Loucy (cell line): Measurements from ENCODE around the gene DNLZ.

Experiments used
- H2AFZ ChIP-seq: fragments of 200-600 bp; sonication (generic); 2 replicates; pipeline ENCODE4 v1.6.0; 2016; ENCODE audit warnings: antibody characterized with exemption, mild to moderate bottlenecking, low read length, moderate library complexity
- H3F3A ChIP-seq: fragments of 200-600 bp; 2 replicates; pipeline ENCODE4 v1.6.0; 2016; ENCODE audit warnings: antibody characterized with exemption, low read depth, mild to moderate bottlenecking
- H3K27me3 ChIP-seq: fragments of 200-600 bp; sonication (generic); 2 replicates; pipeline ENCODE4 v1.6.1; 2014; ENCODE audit warnings: low read length, mild to moderate bottlenecking; ENCODE audit not compliant: insufficient read depth, poor library complexity, severe bottlenecking
- H3K36me3 ChIP-seq: fragments of 200-600 bp; sonication (generic); 2 replicates; pipeline ENCODE4 v1.6.1; 2016; ENCODE audit warnings: low read length; ENCODE audit not compliant: insufficient read depth
- H3K4me1 ChIP-seq: fragments of 200-600 bp; sonication (generic); 2 replicates; pipeline ENCODE4 v1.5.1; 2014; ENCODE audit warnings: low read length, mild to moderate bottlenecking; ENCODE audit not compliant: insufficient read depth, poor library complexity, severe bottlenecking
- H3K4me2 ChIP-seq: fragments of 200-600 bp; sonication (generic); 2 replicates; pipeline ENCODE4 v1.6.0; 2014; ENCODE audit warnings: antibody characterized with exemption, low read length, low read depth, mild to moderate bottlenecking; ENCODE audit not compliant: poor library complexity, severe bottlenecking
- H3K4me3 ChIP-seq: fragments of 200-600 bp; sonication (generic); 2 replicates; pipeline ENCODE4 v1.5.1; 2014; ENCODE audit warnings: low read length, mild to moderate bottlenecking, mixed read lengths; ENCODE audit not compliant: poor library complexity, severe bottlenecking
- H3K79me2 ChIP-seq: fragments of 200-600 bp; sonication (generic); 2 replicates; pipeline ENCODE4 v1.6.1; 2014; ENCODE audit warnings: low read length; ENCODE audit not compliant: insufficient read depth
- H3K9ac ChIP-seq: fragments of 200-600 bp; sonication (generic); 2 replicates; pipeline ENCODE4 v1.6.0; 2014; ENCODE audit warnings: mild to moderate bottlenecking, low read depth, low read length, moderate library complexity; ENCODE audit not compliant: poor library complexity, severe bottlenecking
- H3K9me2 ChIP-seq: fragments of 200-600 bp; sonication (generic); replicated peaks from 2 replicates; pipeline ENCODE4 v1.6.1; 2016; ENCODE audit warnings: low read depth, low read length, mixed read lengths
- H3K9me3 ChIP-seq: fragments of 200-600 bp; sonication (generic); 2 replicates; pipeline ENCODE4 v1.6.1; 2014; ENCODE audit warnings: mild to moderate bottlenecking, antibody characterized with exemption, low read length, low read depth; ENCODE audit not compliant: insufficient read depth
- H4K20me1 ChIP-seq: fragments of 200-600 bp; sonication (generic); 2 replicates; pipeline ENCODE4 v1.6.0; 2014; ENCODE audit warnings: antibody characterized with exemption, low read length, mild to moderate bottlenecking; ENCODE audit not compliant: insufficient read depth, poor library complexity, severe bottlenecking
- CTCF ChIP-seq: fragments of 200-600 bp; sonication (generic); conservative IDR thresholded peaks from 2 replicates; pipeline ENCODE4 v1.5.1; 2014; ENCODE audit warnings: mild to moderate bottlenecking, antibody characterized with exemption, low read length
- EZH2phosphoT487 ChIP-seq: fragments of 200-600 bp; IDR thresholded peaks from 2 replicates; pipeline ENCODE4 v1.6.1; 2018; ENCODE audit warnings: antibody characterized with exemption, mild to moderate bottlenecking, moderate library complexity, borderline replicate concordance

The DNLZ gene

GRCh38 chr9:136383436-136383835, 19.9 kb upstream of the DNLZ start:
- Histone ChIP-seq H3K27me3 (no peaks in the 10 kb centered on the region), H2AFZ (no peak overlapping the region), H3K9me2 (no peaks in the 10 kb centered on the region), H3F3A (no peaks in the 10 kb centered on the region), H4K20me1 (no peaks in the 10 kb centered on the region), H3K4me2 (no peak overlapping the region), H3K9ac (no peak overlapping the region), H3K4me3 (no peak overlapping the region), H3K36me3 (peaks cover 9% of the 10 kb centered on the region; the same call in 1 of the 2 replicates), H3K9me3 (no peaks in the 10 kb centered on the region), H3K4me1 (no peaks in the 10 kb centered on the region), H3K79me2 (no peaks in the 10 kb centered on the region)
- TF ChIP-seq CTCF = no peak
- TF ChIP-seq EZH2phosphoT487 = no peak

GRCh38 chr9:136381966-136382513, 18.5 kb upstream of the DNLZ start:
- Histone ChIP-seq H3K4me3 (no peak overlapping the region), H3K4me2 (no peak overlapping the region), H4K20me1 (no peaks in the 10 kb centered on the region), H3K9me3 (no peaks in the 10 kb centered on the region), H3K36me3 (peaks cover 9% of the 10 kb centered on the region; the same call in 1 of the 2 replicates), H3K9me2 (no peaks in the 10 kb centered on the region), H3K9ac (no peak overlapping the region), H2AFZ (no peak overlapping the region), H3K79me2 (no peaks in the 10 kb centered on the region), H3K4me1 (no peaks in the 10 kb centered on the region), H3F3A (no peaks in the 10 kb centered on the region), H3K27me3 (no peaks in the 10 kb centered on the region)
- no peak for TF ChIP-seq EZH2phosphoT487
- TF ChIP-seq CTCF = no peak

DNA sequence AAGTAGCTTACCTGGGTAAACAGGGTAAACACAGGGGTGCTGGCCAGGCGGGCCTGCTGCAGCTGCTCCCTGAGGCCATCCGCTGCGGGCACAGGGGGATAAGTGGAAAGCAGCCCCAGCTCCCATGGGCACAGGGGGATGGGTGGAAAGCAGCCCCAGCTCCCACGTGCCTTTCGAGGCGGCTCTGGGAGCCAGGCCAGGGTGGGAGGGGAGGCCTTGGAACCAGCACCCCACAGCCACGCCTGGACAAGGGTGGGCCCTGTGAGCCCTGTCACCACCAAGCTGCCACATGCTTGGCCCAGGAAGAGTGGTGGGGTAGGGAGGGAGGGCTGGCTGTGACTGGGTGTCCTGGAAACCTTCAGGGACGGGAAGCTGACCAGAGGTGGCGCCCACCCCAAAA, 17.8 kb upstream of the DNLZ start:
- H3K9me2 ChIP-seq = no peaks in the 10 kb centered on the region
- no peak overlapping the region for H3K9ac ChIP-seq
- H3K4me1 ChIP-seq = no peaks in the 10 kb centered on the region
- H3K9me3 ChIP-seq = no peaks in the 10 kb centered on the region
- H3K4me2 ChIP-seq = no peak overlapping the region
- no peaks in the 10 kb centered on the region for H4K20me1 ChIP-seq
- H3F3A ChIP-seq = no peaks in the 10 kb centered on the region
- H3K79me2 ChIP-seq = no peaks in the 10 kb centered on the region
- H3K4me3 ChIP-seq = no peak overlapping the region
- H3K27me3 ChIP-seq = no peaks in the 10 kb centered on the region
- TF ChIP-seq CTCF (no peak), EZH2phosphoT487 (no peak)
- H2AFZ ChIP-seq = no peak overlapping the region
- H3K36me3 ChIP-seq = peaks cover 9% of the 10 kb centered on the region; the same call in 1 of the 2 replicates
